Gastroesophageal sphincter (tissue), 4 donors: ENCODE results near the gene TPST1. TPM values are rescaled to one million over a fixed set of nuclear protein-coding genes. Genes with fewer than 3 reads are reported as not detected.

Experiments
- ATAC-seq: fragments of 150-250 bp; one replicate; pipeline ENCODE4 v1.9.1; 2016; ENCODE audit warnings: mild to moderate bottlenecking, moderate library complexity
- H3K27ac ChIP-seq, 4 donors: fragments of 200-600 bp; sonication (generic) in 3 of 4; 1 replicate in 3 of 4; 2 replicates in 1 of 4; pipeline ENCODE4 v1.5.1; 2016 to 2019
- H3K27me3 ChIP-seq: fragments of 200-600 bp; sonication (generic); one replicate; pipeline ENCODE4 v1.5.1; 2019
- H3K36me3 ChIP-seq, 2 donors: fragments of 200-600 bp; sonication (generic); one replicate each; pipeline ENCODE4 v1.5.1; 2019; ENCODE audit warnings: control low read depth in 1 of 2
- H3K4me1 ChIP-seq, 3 donors: fragments of 200-600 bp; sonication (generic); 1 replicate in 2 of 3; 2 replicates in 1 of 3; pipeline ENCODE4 v1.5.1; 2016 to 2019; ENCODE audit warnings: control low read depth in 2 of 3
- H3K4me3 ChIP-seq, 2 donors: fragments of 200-600 bp; sonication (generic); one replicate each; pipeline ENCODE4 v1.5.1; 2019; ENCODE audit warnings: mild to moderate bottlenecking in 1 of 2, moderate library complexity in 1 of 2
- H3K9me3 ChIP-seq, 3 donors: fragments of 200-600 bp; sonication (generic); one replicate each; pipeline ENCODE4 v1.5.1; 2017 to 2019; ENCODE audit warnings: control low read depth in 2 of 3
- CTCF ChIP-seq, 4 experiments: fragments of 200-600 bp in 2 of 4; fragments of 450-650 bp in 2 of 4; sonication (generic) in 1 of 4; IDR thresholded peaks; one replicate each; pipeline ENCODE4 v1.5.1; 2017 to 2019; ENCODE audit warnings: antibody characterized with exemption in 4 of 4, mild to moderate bottlenecking in 2 of 4, moderate library complexity in 2 of 4
- EP300 ChIP-seq: sonication (generic); formaldehyde crosslinking; IDR thresholded peaks from one replicate; pipeline ENCODE4 v1.6.1; 2017; ENCODE audit warnings: antibody characterized with exemption, mild to moderate bottlenecking
- POLR2A ChIP-seq, 2 donors: fragments of 450-650 bp; IDR thresholded peaks; one replicate each; pipeline ENCODE4 v1.6.1; 2017; ENCODE audit warnings: antibody characterized with exemption in 2 of 2, mild to moderate bottlenecking in 2 of 2, moderate library complexity in 1 of 2
- POLR2AphosphoS5 ChIP-seq: sonication (generic); formaldehyde crosslinking; IDR thresholded peaks from one replicate; pipeline ENCODE4 v1.6.1; 2017; ENCODE audit warnings: antibody characterized with exemption
- WGBS, 2 donors: methylation state at CpG; one replicate each; pipeline ENCODE4 v1.1.5; 2018; ENCODE audit warnings: low coverage in 1 of 2; 5-methylcytosine and 5-hydroxymethylcytosine counted together
- total RNA-seq, 4 donors: library from RNA; depleted of rRNA; stranded (reverse); fragments of >200 nt; gene quantifications; one replicate each; pipeline ENCODE4 v1.1.0, GENCODE V29; 2016

The TPST1 gene
- total RNA-seq, 4 donors from 2014 or later: 11.0 to 25.3 (median 19.8) TPM

GRCh38 chr7:66272321-66272720 is 67.2 kb downstream of the TPST1 start:
- H3K27ac ChIP-seq: no peak overlapping the region
- TF ChIP-seq CTCF (IDR thresholded peaks at IDR 0.05) (no peak), EP300 (no peak), POLR2AphosphoS5 (no peak), POLR2A (IDR thresholded peaks at IDR 0.05) (no peak)
- ATAC-seq: no peak
- no peaks in the 10 kb centered on the region for H3K27me3 ChIP-seq
- no peaks in the 10 kb centered on the region for H3K9me3 ChIP-seq
- no peak overlapping the region for H3K4me3 ChIP-seq
- peaks cover 0 to 8% (median 0%) of the 10 kb centered on the region in 3 donors for H3K4me1 ChIP-seq
- WGBS, 2 donors: 95% methylated on average over 3 of the region's 3 CpGs; no CpG with 5 or more reads in 1 of the 2 donors
- H3K36me3 ChIP-seq: no peaks in the 10 kb centered on the region

- no peak overlapping the region for H3K4me3 ChIP-seq
- no peaks in the 10 kb centered on the region for H3K27me3 ChIP-seq
- TF ChIP-seq EP300: no peak
- TF ChIP-seq POLR2AphosphoS5: no peak
- TF ChIP-seq POLR2A (IDR thresholded peaks at IDR 0.05): no peak
- no peak for TF ChIP-seq CTCF (IDR thresholded peaks at IDR 0.05)
- 89% methylated on average over 3 of the region's 3 CpGs; no CpG with 5 or more reads in 1 of the 2 donors for WGBS, 2 donors
- no peaks in the 10 kb centered on the region for H3K36me3 ChIP-seq
- ATAC-seq: no peak
- peaks cover 0 to 5% (median 0%) of the 10 kb centered on the region in 3 donors for H3K4me1 ChIP-seq
- no peaks in the 10 kb centered on the region for H3K9me3 ChIP-seq
- no peak overlapping the region for H3K27ac ChIP-seq
Measured at GRCh38 chr7:66276363-66276762, 71.2 kb downstream of the TPST1 start.

GRCh38 chr7:66277492-66277891 is 72.4 kb downstream of the TPST1 start:
- no peaks in the 10 kb centered on the region for H3K9me3 ChIP-seq
- H3K4me3 ChIP-seq: no peak overlapping the region
- no peaks in the 10 kb centered on the region for H3K27me3 ChIP-seq
- H3K36me3 ChIP-seq: no peaks in the 10 kb centered on the region
- H3K4me1 ChIP-seq: peaks cover 6 to 16% (median 8%) of the 10 kb centered on the region in 3 donors
- no peak for TF ChIP-seq POLR2A (IDR thresholded peaks at IDR 0.05)
- no peak for TF ChIP-seq CTCF (IDR thresholded peaks at IDR 0.05)
- TF ChIP-seq EP300: no peak
- TF ChIP-seq POLR2AphosphoS5: no peak
- H3K27ac ChIP-seq: no peak overlapping the region
- no peak for ATAC-seq

GRCh38 chr7:66279912-66280311 is 74.8 kb downstream of the TPST1 start:
- 96% methylated on average over 5 of the region's 7 CpGs; no CpG with 5 or more reads in 1 of the 2 donors for WGBS, 2 donors
- Histone ChIP-seq H3K9me3 (no peaks in the 10 kb centered on the region), H3K36me3 (no peaks in the 10 kb centered on the region), H3K27me3 (no peaks in the 10 kb centered on the region), H3K4me3 (no peak overlapping the region), H3K4me1 (peaks cover 7 to 28% (median 21%) of the 10 kb centered on the region in 3 donors), H3K27ac (no peak overlapping the region)
- no peak for ATAC-seq
- no peak for TF ChIP-seq POLR2AphosphoS5
- no peak for TF ChIP-seq CTCF (IDR thresholded peaks at IDR 0.05)
- TF ChIP-seq EP300: no peak
- no peak for TF ChIP-seq POLR2A (IDR thresholded peaks at IDR 0.05)

GRCh38 chr7:66281678-66282590 is 76.8 kb downstream of the TPST1 start:
- Histone ChIP-seq H3K27me3 (no peaks in the 10 kb centered on the region), H3K4me1 (peaks cover 7 to 28% (median 21%) of the 10 kb centered on the region in 3 donors), H3K9me3 (no peaks in the 10 kb centered on the region), H3K36me3 (no peaks in the 10 kb centered on the region), H3K27ac (peak overlapping the region; percentile 40 to 70 (median 58)), H3K4me3 (no peak overlapping the region)
- 8 to 21% methylated on average over 5 to 6 of the region's 8 CpGs for WGBS, 2 donors
- peak; percentile 69 for ATAC-seq
- no peak for TF ChIP-seq POLR2A (IDR thresholded peaks at IDR 0.05)
- no peak for TF ChIP-seq POLR2AphosphoS5
- TF ChIP-seq CTCF (IDR thresholded peaks at IDR 0.05): no peak
- no peak for TF ChIP-seq EP300
